Mucosa of descending colon (tissue), 3 donors: ENCODE data around the gene RAD51B. TPM values are rescaled to one million over a fixed set of nuclear protein-coding genes. Genes with fewer than 3 reads are reported as not detected.
A peak's percentile ranks its signal among the peaks of the same experiment; 100 is the strongest.

Source experiments
- ATAC-seq: fragments of 200-7000 bp; cut with Tn5 transposase; one replicate; pipeline ENCODE4 v1.9.1; 2020; ENCODE audit warnings: mild to moderate bottlenecking, moderate library complexity
- DNase-seq, 3 donors: peaks; one replicate each; pipeline ENCODE4 v3.0.0-alpha.2; 2020
- H3K36me3 ChIP-seq: fragments of 200-600 bp; one replicate; pipeline ENCODE4 v1.8.0; 2021; ENCODE audit warnings: low read depth, mild to moderate bottlenecking
- H3K4me1 ChIP-seq: fragments of 200-600 bp; one replicate; pipeline ENCODE4 v1.8.0; 2021; ENCODE audit warnings: low read depth, mild to moderate bottlenecking
- H3K4me3 ChIP-seq: fragments of 200-600 bp; one replicate; pipeline ENCODE4 v1.8.0; 2021; ENCODE audit warnings: mild to moderate bottlenecking
- H3K9me3 ChIP-seq: fragments of 200-600 bp; one replicate; pipeline ENCODE4 v1.8.0; 2021; ENCODE audit warnings: mild to moderate bottlenecking
- intact Hi-C, 2 donors: fragments of 100-400 bp; cut with DNase I in 1 of 2; cut with micrococcal nuclease in 1 of 2; formaldehyde crosslinking; loops; one replicate each; pipeline versions ENCODE4 v1.11.0 to v1.11.1; 2022; cut with DNase I, micrococcal nuclease
- total RNA-seq, 3 donors: library from RNA; stranded (reverse); fragmentation: NEBNext Ultra II Directional in 2 of 3; extraction: Animal tissue kit (Norgen Biotek cat#: 25700) in 2 of 3; gene quantifications; one replicate each; pipeline versions ENCODE4 v1.2.1 to v1.2.4, GENCODE V29; 2021 to 2023
- TF ChIP-seq, protein P1 (sequence below): fragments of 200-600 bp; IDR thresholded peaks from one replicate; pipeline ENCODE4 v1.8.0; 2022; ENCODE audit warnings: antibody characterized with exemption, mild to moderate bottlenecking
- donor health status: DM: no; HTN: no; CAD: no; lungs with moderate emphysema.
- donor health status: DM: no; HTN: no; CAD: no.
- donor health status: DM: no; HTN: yes; CAD: no.

The RAD51B gene
- total RNA-seq, 3 donors from 2014 or later = 15.8 to 23.3 (median 20.9) TPM

DNA sequence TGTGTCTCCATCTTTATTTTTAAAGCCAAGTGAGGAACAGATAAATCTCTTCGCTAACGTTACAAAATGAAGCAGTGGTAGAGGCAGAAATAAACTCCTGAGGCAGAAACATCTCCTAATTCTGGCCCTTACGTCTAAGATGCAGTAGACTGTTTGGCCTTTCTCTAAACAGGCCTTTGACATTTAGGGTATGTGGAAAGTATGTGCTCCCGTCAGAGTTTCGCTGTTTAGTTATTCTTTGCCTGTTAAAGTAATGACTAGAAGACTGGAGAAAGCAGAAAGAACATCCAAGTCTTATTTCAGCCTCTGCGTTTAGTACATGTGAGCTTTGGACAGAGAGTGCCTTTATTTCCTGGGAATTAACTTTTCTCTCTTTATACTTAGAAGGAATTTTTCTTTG lies 216.6 kb downstream of the RAD51B start:
- Histone ChIP-seq H3K4me3 (no peak overlapping the region), H3K9me3 (no peaks in the 10 kb centered on the region), H3K36me3 (no peaks in the 10 kb centered on the region), H3K4me1 (no peaks in the 10 kb centered on the region)
- intact Hi-C loops = no loop called here
- TF ChIP-seq, protein P1, sequence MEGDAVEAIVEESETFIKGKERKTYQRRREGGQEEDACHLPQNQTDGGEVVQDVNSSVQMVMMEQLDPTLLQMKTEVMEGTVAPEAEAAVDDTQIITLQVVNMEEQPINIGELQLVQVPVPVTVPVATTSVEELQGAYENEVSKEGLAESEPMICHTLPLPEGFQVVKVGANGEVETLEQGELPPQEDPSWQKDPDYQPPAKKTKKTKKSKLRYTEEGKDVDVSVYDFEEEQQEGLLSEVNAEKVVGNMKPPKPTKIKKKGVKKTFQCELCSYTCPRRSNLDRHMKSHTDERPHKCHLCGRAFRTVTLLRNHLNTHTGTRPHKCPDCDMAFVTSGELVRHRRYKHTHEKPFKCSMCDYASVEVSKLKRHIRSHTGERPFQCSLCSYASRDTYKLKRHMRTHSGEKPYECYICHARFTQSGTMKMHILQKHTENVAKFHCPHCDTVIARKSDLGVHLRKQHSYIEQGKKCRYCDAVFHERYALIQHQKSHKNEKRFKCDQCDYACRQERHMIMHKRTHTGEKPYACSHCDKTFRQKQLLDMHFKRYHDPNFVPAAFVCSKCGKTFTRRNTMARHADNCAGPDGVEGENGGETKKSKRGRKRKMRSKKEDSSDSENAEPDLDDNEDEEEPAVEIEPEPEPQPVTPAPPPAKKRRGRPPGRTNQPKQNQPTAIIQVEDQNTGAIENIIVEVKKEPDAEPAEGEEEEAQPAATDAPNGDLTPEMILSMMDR = no peak
- peak; percentile 16 for ATAC-seq
- no peak for DNase-seq

DNA sequence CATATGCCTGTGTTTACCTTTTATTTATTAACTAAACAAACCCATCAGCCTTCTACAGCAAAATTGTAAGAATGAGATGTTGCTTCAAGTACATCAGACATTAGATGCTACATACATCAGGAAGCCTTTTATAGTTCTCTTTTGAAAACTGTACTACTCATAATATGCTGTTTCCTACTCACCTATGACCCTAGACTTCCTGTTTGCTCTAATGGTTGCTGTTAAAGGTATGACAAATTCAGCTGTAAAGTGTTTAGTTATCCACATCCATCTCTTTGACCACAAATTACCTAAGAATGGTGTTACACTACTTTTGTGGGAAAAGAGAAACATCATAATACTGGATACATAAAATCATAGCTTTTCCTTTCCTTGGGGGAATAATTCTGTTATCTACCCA lies 220.0 kb downstream of the RAD51B start:
- H3K4me1 ChIP-seq = no peaks in the 10 kb centered on the region
- intact Hi-C loops = no loop called here
- TF ChIP-seq, protein P1 = no peak
- no peaks in the 10 kb centered on the region for H3K9me3 ChIP-seq
- DNase-seq (no peak), ATAC-seq (no peak)
- H3K4me3 ChIP-seq = no peak overlapping the region
- no peaks in the 10 kb centered on the region for H3K36me3 ChIP-seq

DNA sequence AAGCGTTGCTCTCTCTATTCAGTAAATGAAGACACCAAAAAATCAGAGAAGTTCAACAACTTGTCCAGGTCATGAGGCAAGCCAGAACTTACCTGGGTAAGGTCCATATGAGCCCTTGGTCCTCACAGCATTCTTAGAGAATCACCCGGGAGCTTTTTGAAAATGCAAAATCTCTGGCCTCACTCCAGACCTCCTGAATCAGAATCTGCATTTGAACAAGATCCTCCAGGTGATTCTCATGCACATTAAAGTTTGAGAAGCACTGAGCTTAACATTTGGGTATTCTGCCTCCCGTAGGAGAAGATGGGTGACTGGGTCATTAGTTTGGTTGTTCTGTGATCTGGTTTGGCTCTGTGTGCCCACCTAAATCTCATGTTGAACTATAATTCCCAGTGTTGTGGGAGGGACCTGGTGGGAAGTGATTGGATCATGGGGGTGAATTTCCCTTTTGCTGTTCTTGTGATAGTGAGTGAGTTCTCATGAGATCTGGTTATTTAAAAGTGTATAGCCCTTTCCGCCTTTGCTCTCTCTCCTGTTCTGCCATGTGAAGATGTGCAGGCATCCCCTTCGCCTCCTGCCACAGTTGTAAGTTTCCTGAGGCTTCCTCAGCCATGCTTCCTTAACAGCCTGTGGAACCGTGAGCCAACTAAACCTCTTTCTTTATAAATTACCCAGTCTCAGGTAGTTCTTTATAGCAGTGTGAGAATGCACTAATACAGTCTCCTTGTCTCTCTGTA lies 221.2 kb downstream of the RAD51B start:
- H3K4me1 ChIP-seq = no peaks in the 10 kb centered on the region
- intact Hi-C loops = no loop called here
- H3K4me3 ChIP-seq = no peak overlapping the region
- H3K9me3 ChIP-seq = no peaks in the 10 kb centered on the region
- H3K36me3 ChIP-seq = no peaks in the 10 kb centered on the region
- no peak for DNase-seq
- ATAC-seq = no peak
- TF ChIP-seq, protein P1 = no peak

DNA sequence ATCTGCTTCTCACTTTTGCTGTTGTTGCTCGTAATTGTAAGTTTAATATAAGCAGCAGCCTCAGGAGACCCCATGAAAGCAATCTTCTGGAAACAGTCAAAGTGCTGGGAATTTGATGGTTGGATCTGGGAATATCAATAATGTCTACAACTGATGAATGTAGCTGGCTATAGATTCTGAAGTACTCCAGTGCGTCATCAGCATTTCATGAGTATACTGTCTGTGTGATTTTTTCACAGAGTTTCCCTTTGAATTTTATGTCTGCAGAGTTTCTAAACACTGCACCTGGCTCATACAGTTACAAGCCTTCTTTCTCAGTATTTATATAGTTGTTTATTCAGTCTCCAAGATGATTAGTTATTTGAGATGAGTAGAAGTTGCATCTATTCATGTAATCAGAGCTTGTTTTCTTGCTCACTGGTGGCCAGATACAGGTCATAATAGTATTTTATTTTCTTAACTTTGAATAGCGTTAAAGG lies 222.3 kb downstream of the RAD51B start:
- TF ChIP-seq, protein P1 = no peak

DNA sequence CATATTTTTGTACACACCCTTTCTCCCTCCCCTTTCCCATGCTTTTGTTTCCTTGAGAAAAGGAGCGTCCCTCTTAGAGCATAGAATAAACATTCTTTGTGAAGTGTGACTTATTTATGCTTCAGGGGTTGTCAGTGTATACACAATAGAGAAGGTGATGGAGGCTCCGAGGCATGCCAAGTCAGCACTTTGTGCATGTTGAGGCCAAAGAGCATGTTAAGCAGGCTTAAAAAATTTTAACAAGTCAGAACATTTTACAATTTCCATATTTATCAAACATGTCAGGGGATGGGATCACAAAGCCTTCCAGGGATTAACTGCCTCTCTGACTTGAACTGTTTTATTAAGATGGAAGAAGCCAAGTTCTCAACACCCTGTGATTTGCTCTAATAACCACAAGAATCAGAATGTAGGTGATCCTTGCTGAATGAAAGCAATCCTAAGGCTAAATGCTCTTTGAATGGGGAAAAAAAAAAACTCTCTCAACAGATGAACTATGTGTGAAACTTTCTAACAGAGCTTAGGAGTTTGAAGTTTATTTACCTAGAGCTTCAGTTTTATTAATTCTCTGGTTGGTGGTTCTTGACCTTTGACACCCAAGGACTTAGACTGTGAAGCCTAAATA lies 223.1 kb downstream of the RAD51B start:
- intact Hi-C loops = no loop called here
- Histone ChIP-seq H3K4me1 (no peaks in the 10 kb centered on the region), H3K9me3 (no peaks in the 10 kb centered on the region), H3K36me3 (no peaks in the 10 kb centered on the region), H3K4me3 (no peak overlapping the region)
- DNase-seq (no peak), ATAC-seq (no peak)
- TF ChIP-seq, protein P1 = no peak

More for the DNA sequence above, 222.3 kb downstream of the RAD51B start:
- H3K36me3 ChIP-seq = no peaks in the 10 kb centered on the region
- DNase-seq = no peak
- no peak overlapping the region for H3K4me3 ChIP-seq
- ATAC-seq = no peak
- no peaks in the 10 kb centered on the region for H3K4me1 ChIP-seq
- intact Hi-C loops = no loop called here
- no peaks in the 10 kb centered on the region for H3K9me3 ChIP-seq
